NB4 (cell line): ENCODE data around the gene PDE11A.

Experiments used
- DNase-seq: peaks from one replicate; pipeline ENCODE4 v3.0.0; 2010; ENCODE audit warnings: low read depth
- H3K4me3 ChIP-seq: one replicate; pipeline ENCODE4 v1.5.1; 2011; ENCODE audit warnings: mild to moderate bottlenecking, low read depth, low read length, moderate library complexity
- MYC ChIP-seq: IDR thresholded peaks from 2 replicates; pipeline ENCODE4 v1.6.1; 2011; ENCODE audit warnings: low read depth, low read length
- POLR2A ChIP-seq: IDR thresholded peaks from 2 replicates; pipeline ENCODE4 v1.6.1; 2011; ENCODE audit warnings: mild to moderate bottlenecking; ENCODE audit not compliant: insufficient read length; ENCODE audit errors: extremely low read depth
- TF ChIP-seq, protein P1 (sequence below): IDR thresholded peaks from one replicate; pipeline ENCODE4 v1.5.1; 2012; ENCODE audit warnings: low read depth, low read length
- TF ChIP-seq, protein P2 (sequence below): IDR thresholded peaks from 2 replicates; pipeline ENCODE4 v1.6.1; 2011; ENCODE audit warnings: low read depth, low read length

The PDE11A gene

DNA sequence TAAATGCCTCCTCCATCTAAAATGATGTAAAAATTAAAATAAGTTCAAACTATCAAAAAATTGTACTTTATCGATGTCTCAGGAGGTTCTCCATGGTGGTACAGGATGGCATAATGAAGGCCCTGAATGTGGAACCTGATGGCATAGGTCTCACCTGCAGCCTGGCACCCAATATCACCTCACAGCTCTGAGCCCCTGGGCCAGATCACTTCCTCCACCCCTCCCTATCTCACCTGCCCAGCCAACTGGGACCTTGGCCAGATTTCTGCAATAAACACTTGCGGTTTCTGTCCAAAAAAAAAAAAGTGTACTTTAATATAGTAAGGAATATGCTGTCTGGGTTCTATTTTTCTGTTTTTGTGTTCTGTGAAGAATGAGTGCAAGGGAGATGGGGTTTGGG is 33.0 kb upstream of the PDE11A start:
- no peak for DNase-seq
- no peak overlapping the region for H3K4me3 ChIP-seq
- TF ChIP-seq, protein P1, sequence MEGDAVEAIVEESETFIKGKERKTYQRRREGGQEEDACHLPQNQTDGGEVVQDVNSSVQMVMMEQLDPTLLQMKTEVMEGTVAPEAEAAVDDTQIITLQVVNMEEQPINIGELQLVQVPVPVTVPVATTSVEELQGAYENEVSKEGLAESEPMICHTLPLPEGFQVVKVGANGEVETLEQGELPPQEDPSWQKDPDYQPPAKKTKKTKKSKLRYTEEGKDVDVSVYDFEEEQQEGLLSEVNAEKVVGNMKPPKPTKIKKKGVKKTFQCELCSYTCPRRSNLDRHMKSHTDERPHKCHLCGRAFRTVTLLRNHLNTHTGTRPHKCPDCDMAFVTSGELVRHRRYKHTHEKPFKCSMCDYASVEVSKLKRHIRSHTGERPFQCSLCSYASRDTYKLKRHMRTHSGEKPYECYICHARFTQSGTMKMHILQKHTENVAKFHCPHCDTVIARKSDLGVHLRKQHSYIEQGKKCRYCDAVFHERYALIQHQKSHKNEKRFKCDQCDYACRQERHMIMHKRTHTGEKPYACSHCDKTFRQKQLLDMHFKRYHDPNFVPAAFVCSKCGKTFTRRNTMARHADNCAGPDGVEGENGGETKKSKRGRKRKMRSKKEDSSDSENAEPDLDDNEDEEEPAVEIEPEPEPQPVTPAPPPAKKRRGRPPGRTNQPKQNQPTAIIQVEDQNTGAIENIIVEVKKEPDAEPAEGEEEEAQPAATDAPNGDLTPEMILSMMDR, result no peak
- TF ChIP-seq, protein P2, sequence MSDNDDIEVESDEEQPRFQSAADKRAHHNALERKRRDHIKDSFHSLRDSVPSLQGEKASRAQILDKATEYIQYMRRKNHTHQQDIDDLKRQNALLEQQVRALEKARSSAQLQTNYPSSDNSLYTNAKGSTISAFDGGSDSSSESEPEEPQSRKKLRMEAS, result no peak
- TF ChIP-seq MYC (no peak), POLR2A (no peak)

DNA sequence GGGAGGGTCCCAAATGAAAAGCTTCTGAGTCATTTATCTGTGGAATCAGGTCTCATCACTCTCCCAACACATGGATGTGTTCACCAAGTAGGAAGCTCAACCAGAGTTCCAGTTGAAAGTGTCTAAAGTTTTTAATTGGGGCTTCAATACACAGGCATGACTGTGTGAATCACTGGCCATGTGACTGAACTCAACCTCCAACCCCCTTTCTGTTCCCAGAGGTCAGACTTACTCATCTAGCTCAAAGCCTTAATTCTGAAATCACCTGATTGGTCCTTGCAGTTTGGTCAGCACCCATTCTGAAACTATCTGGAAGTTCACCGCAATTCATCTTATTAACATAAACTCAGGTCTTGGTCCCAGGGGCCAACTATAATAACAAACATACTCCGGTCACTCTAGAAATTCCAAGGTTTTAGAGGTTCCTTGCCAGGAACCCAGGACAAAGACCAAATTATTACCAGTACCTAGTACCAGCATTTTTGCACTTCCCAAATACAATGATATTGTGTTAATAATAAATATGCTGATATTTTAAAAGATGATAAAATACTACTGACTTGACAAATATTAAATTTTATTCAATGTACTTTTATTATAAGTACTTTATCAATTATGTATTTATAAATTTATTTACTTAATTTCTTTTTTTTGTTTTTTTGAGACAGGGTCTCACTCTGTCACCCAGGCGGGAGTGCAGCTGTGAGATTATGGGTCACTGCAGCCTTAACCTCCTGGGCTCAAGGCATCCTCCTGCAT is 28.9 kb upstream of the PDE11A start:
- no peak for DNase-seq
- H3K4me3 ChIP-seq, result no peak overlapping the region
- TF ChIP-seq, protein P2, result 0 out of 2 replicates have a peak, but pooled peaks have one; percentile 20
- TF ChIP-seq, protein P1, result no peak

DNA sequence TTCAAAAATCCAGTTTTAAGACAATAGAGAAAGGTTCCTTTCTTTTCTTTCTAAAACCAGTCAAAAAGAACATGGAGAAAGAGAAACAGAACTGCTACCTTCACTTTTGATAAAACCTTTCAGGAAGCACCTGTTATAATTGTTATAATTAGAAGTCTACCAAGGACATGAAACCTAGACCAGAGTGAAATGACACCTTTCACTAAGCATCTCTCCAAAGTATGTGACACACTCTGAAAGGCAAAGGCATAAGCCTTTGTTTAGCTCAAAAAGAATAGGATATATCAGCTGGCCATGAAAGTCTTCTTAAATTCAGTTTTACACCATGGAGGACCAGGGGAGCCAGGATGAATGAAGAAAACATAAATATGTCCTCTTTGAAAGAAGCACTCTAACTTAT is 20.9 kb upstream of the PDE11A start:
- no peak for TF ChIP-seq POLR2A
- TF ChIP-seq, protein P2, result no peak
- no peak for TF ChIP-seq MYC
- TF ChIP-seq, protein P1, result no peak
- H3K4me3 ChIP-seq, result no peak overlapping the region
- DNase-seq, result no peak

DNA sequence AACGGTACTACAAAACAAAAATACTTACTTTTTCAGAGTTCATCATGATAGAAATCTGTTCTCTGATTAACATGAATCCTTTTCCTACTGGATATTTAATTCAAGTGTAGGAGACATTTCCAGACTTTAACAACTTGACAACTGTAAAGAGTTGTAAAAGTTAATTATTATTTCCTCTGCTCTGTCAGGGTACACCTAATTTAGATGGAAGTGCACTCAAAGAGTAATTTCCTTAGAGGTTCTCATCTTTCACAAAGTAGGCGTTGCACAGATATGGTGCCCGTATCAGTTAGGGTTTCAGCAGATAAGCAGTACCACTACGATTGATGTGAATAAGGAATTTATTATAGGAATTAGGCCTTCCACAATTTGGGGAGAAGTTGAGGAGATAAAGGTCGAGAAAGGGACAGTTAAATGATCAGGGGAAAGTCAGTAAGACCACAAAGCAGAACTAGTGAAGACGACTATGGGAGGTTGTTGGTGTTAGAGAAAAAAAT is 16.2 kb upstream of the PDE11A start:
- H3K4me3 ChIP-seq, result no peak overlapping the region
- DNase-seq, result no peak
- TF ChIP-seq POLR2A (no peak), MYC (no peak)
- TF ChIP-seq, protein P2, result no peak
- TF ChIP-seq, protein P1, result no peak

DNA sequence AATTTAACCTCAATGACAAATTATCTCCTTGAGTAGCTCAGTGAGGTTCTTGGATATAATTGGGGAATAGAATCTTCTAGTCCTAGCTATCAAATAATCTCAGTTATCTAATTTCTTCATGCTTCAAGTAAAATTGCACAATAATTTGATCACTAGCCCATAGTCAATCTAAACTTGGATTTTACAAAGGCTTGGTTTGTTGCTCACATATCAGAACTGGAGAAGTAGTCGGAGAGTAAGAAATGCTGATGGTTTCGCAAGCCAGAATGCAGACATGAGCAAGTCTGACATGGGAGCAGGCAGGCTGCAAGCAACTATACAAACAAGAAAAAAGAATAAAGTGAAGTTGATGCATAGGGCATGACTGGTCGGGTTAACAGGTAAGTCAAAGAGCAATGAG is 11.7 kb upstream of the PDE11A start:
- TF ChIP-seq, protein P1, result no peak
- TF ChIP-seq POLR2A (no peak), MYC (no peak)
- TF ChIP-seq, protein P2, result no peak
- DNase-seq, result no peak
- H3K4me3 ChIP-seq, result no peak overlapping the region
